K562 (cell line): ENCODE data around the gene PLOD1. TPM values are rescaled to one million over a fixed set of nuclear protein-coding genes. Genes with fewer than 3 reads are reported as not detected.
A peak's percentile ranks its signal among the peaks of the same experiment; 100 is the strongest.

ENCODE experiments used
- HNRNPLL ChIP-seq: fragments of 200-400 bp; formaldehyde crosslinking; IDR thresholded peaks from 2 replicates; pipeline ENCODE4 v1.6.1; 2017; ENCODE audit warnings: low read length, low read depth, mild to moderate bottlenecking; ENCODE audit not compliant: poor library complexity, severe bottlenecking
- KDM2B ChIP-seq: fragments of 250-450 bp; sonication (Bioruptor Pico); IDR thresholded peaks from 2 replicates; pipeline ENCODE4 v1.8.0; 2021; ENCODE audit warnings: mild to moderate bottlenecking, moderate library complexity
- L3MBTL2 ChIP-seq: fragments of 450-650 bp; IDR thresholded peaks from 2 replicates; pipeline ENCODE4 v1.6.1; 2016; ENCODE audit warnings: mild to moderate bottlenecking, moderate library complexity
- LARP7 ChIP-seq: fragments of 450-650 bp; IDR thresholded peaks from 2 replicates; pipeline ENCODE4 v1.6.1; 2016
- LCOR ChIP-seq: sonication (generic); formaldehyde crosslinking; IDR thresholded peaks from 2 replicates; pipeline ENCODE4 v1.8.0; 2022; ENCODE audit warnings: mild to moderate bottlenecking, missing genetic modification reagents
- NCOA2 ChIP-seq, 2 experiments: fragments of 450-650 bp; IDR thresholded peaks; 2 replicates each; pipeline ENCODE4 v1.6.1; 2018; ENCODE audit warnings: mild to moderate bottlenecking in 2 of 2, moderate library complexity in 1 of 2; ENCODE audit not compliant: partially characterized antibody in 2 of 2
- POLR2AphosphoS2 ChIP-seq: IDR thresholded peaks from 2 replicates; pipeline ENCODE4 v1.6.1; 2012; ENCODE audit warnings: low read length, improper control_type of control experiment
- POLR2B ChIP-seq: fragments of 450-650 bp; IDR thresholded peaks from 2 replicates; pipeline ENCODE4 v1.6.1; 2018; ENCODE audit warnings: low read depth; ENCODE audit not compliant: partially characterized antibody
- RCOR1 ChIP-seq, 2 experiments: IDR thresholded peaks; 2 replicates each; pipeline ENCODE4 v1.6.1; 2012; ENCODE audit warnings: low read depth in 2 of 2, low read length in 2 of 2, borderline replicate concordance in 1 of 2, improper control_type of control experiment in 1 of 2
- SMARCA4 ChIP-seq: fragments of 450-650 bp; IDR thresholded peaks from 2 replicates; pipeline ENCODE4 v1.6.1; 2016
- SMARCA5 ChIP-seq: fragments of 450-650 bp; IDR thresholded peaks from 2 replicates; pipeline ENCODE4 v1.6.1; 2016
- SMARCB1 ChIP-seq: IDR thresholded peaks from 2 replicates; pipeline ENCODE4 v1.6.1; 2011; ENCODE audit warnings: improper control_type of control experiment, low read depth; ENCODE audit not compliant: insufficient read length
- SREBF1 ChIP-seq: fragments of 150-350 bp; IDR thresholded peaks from 2 replicates; pipeline ENCODE4 v1.6.1; 2014; ENCODE audit warnings: antibody characterized with exemption, low read depth, low read length, borderline replicate concordance
- SREBF2 ChIP-seq: sonication (generic); formaldehyde crosslinking; IDR thresholded peaks from 2 replicates; pipeline ENCODE4 v1.4.0; 2020; ENCODE audit warnings: mild to moderate bottlenecking, missing genetic modification reagents
- ZKSCAN1 ChIP-seq: fragments of 150-350 bp; IDR thresholded peaks from 2 replicates; pipeline ENCODE4 v1.6.1; 2016; ENCODE audit warnings: low read depth, low read length
- ZNF263 ChIP-seq: sonication (generic); formaldehyde crosslinking; IDR thresholded peaks from 2 replicates; pipeline ENCODE4 v1.8.0; 2022; ENCODE audit warnings: mild to moderate bottlenecking, missing genetic modification reagents, borderline replicate concordance
- polyA plus RNA-seq, 8 experiments: library from polyadenylated mRNA; depleted of rRNA in 4 of 8; stranded (reverse) in 5 of 8; unstranded in 3 of 8; fragments of >200 nt; fragmentation: Nextera tagmentation in 2 of 8; fragmentation: Illumina TruSeq in 1 of 8; extraction: Ambion mirVana in 2 of 8; extraction: Trizol in 1 of 8; gene quantifications; 2 replicates each; pipeline versions ENCODE4 v1.2.1 to v1.2.3, GENCODE V29; 2011 to 2014; ENCODE audit warnings: inconsistent platforms in 1 of 8, missing spikeins in 1 of 8
- total RNA-seq, 7 experiments: library from RNA; depleted of rRNA in 6 of 7; stranded (reverse); fragments of >200 nt in 6 of 7; fragmentation: Illumina TruSeq in 2 of 7; extraction: Trizol in 2 of 7; gene quantifications; 2 replicates each; pipeline versions ENCODE4 v1.2.1 to v1.2.3, GENCODE V29; 2011 to 2021; ENCODE audit warnings: low replicate concordance in 1 of 7
- TF ChIP-seq, protein P1 (sequence below): fragments of 450-650 bp; conservative IDR thresholded peaks from 2 replicates; pipeline ENCODE4 v1.6.1; 2016; ENCODE audit warnings: missing genetic modification characterization, low read depth, mild to moderate bottlenecking, missing compliant biosample characterization, moderate library complexity
- TF ChIP-seq, protein P2 (sequence below), 2 experiments: fragments of 200-800 bp in 1 of 2; sonication (Bioruptor generic) in 1 of 2; sonication (generic) in 1 of 2; formaldehyde crosslinking in 1 of 2; IDR thresholded peaks in 1 of 2; conservative IDR thresholded peaks in 1 of 2; 2 replicates each; pipeline versions ENCODE4 v1.5.0 to v1.6.1; 2016 to 2020; ENCODE audit warnings: missing compliant biosample characterization in 1 of 2, missing genetic modification characterization in 1 of 2, missing genetic modification reagents in 1 of 2
- TF ChIP-seq, protein P3 (sequence below), 2 experiments: fragments of 450-650 bp; formaldehyde crosslinking in 1 of 2; IDR thresholded peaks; 2 replicates each; pipeline versions ENCODE4 v1.4.0 to v1.6.1; 2014 to 2020; ENCODE audit warnings: mild to moderate bottlenecking in 2 of 2, borderline replicate concordance in 1 of 2, low read depth in 1 of 2

Gene PLOD1
- total and polyA plus RNA-seq, 9 of the 15 experiments (the other 6 are each of a cell fraction or from before 2014, with no cell fraction given), result 16.6 to 90.8 (median 52.7) TPM

DNA sequence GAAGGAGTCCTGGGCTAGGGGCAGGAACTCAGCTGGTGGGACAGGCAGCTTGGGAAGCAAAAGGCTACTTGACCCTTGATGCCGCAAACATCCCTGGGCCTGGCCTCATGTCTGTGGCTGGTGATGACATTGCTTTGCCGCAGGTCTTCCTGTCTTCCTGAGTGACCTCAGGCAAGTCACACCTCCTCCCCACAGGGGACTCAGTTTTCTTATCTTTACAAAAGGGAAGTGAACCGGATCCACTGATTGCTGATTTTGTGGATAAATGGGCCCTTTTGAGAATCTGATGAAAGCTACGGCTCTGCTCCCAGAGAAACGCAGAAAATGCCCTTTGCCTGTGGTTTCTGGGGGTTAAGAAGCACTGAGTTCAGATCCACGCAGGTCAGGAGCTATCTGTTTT, 20.7 kb downstream of the PLOD1 start (continued):
- TF ChIP-seq HNRNPLL, result no peak
- TF ChIP-seq RCOR1 (IDR thresholded peaks at IDR 0.05; ENCODE audit: borderline replicate concordance in 1 of 2, low read depth in 2 of 2, low read length in 2 of 2), result peak in 1 of 2 experiments; percentile 97; a peak in 2 of 4 replicates
- no peak for TF ChIP-seq POLR2B
- TF ChIP-seq LARP7, result no peak
- TF ChIP-seq SREBF1, result no peak
- TF ChIP-seq POLR2AphosphoS2, result no peak
- TF ChIP-seq ZNF263 (CRISPR knock-in tag), result no peak
- TF ChIP-seq, protein P1, sequence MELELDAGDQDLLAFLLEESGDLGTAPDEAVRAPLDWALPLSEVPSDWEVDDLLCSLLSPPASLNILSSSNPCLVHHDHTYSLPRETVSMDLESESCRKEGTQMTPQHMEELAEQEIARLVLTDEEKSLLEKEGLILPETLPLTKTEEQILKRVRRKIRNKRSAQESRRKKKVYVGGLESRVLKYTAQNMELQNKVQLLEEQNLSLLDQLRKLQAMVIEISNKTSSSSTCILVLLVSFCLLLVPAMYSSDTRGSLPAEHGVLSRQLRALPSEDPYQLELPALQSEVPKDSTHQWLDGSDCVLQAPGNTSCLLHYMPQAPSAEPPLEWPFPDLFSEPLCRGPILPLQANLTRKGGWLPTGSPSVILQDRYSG (tag), result no peak
- no peak for TF ChIP-seq SREBF2 (CRISPR knock-in tag)
- no peak for TF ChIP-seq NCOA2 (IDR thresholded peaks at IDR 0.05; ENCODE audit: partially characterized antibody in 2 of 2)
- TF ChIP-seq SMARCB1, result no peak
- TF ChIP-seq, protein P2, sequence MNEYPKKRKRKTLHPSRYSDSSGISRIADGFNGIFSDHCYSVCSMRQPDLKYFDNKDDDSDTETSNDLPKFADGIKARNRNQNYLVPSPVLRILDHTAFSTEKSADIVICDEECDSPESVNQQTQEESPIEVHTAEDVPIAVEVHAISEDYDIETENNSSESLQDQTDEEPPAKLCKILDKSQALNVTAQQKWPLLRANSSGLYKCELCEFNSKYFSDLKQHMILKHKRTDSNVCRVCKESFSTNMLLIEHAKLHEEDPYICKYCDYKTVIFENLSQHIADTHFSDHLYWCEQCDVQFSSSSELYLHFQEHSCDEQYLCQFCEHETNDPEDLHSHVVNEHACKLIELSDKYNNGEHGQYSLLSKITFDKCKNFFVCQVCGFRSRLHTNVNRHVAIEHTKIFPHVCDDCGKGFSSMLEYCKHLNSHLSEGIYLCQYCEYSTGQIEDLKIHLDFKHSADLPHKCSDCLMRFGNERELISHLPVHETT (CRISPR knock-in tag; conservative IDR thresholded peaks at IDR 0.05 in 1 of 2, IDR thresholded peaks at IDR 0.05 in 1 of 2), result no peak
- no peak for TF ChIP-seq KDM2B (CRISPR knock-in tag)
- 0 out of 2 replicates have a peak, but pooled peaks have one; percentile 9 for TF ChIP-seq SMARCA5
- peak; percentile 55; the same call in 1 of the 2 replicates for TF ChIP-seq L3MBTL2
- TF ChIP-seq SMARCA4, result peak; percentile 37; the same call in 1 of the 2 replicates
- TF ChIP-seq LCOR (CRISPR knock-in tag), result no peak
- TF ChIP-seq ZKSCAN1, result no peak
- TF ChIP-seq, protein P3, sequence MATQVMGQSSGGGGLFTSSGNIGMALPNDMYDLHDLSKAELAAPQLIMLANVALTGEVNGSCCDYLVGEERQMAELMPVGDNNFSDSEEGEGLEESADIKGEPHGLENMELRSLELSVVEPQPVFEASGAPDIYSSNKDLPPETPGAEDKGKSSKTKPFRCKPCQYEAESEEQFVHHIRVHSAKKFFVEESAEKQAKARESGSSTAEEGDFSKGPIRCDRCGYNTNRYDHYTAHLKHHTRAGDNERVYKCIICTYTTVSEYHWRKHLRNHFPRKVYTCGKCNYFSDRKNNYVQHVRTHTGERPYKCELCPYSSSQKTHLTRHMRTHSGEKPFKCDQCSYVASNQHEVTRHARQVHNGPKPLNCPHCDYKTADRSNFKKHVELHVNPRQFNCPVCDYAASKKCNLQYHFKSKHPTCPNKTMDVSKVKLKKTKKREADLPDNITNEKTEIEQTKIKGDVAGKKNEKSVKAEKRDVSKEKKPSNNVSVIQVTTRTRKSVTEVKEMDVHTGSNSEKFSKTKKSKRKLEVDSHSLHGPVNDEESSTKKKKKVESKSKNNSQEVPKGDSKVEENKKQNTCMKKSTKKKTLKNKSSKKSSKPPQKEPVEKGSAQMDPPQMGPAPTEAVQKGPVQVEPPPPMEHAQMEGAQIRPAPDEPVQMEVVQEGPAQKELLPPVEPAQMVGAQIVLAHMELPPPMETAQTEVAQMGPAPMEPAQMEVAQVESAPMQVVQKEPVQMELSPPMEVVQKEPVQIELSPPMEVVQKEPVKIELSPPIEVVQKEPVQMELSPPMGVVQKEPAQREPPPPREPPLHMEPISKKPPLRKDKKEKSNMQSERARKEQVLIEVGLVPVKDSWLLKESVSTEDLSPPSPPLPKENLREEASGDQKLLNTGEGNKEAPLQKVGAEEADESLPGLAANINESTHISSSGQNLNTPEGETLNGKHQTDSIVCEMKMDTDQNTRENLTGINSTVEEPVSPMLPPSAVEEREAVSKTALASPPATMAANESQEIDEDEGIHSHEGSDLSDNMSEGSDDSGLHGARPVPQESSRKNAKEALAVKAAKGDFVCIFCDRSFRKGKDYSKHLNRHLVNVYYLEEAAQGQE (IDR thresholded peaks at IDR 0.05; ENCODE audit: borderline replicate concordance), result no peak
- TF ChIP-seq, protein P3 (CRISPR knock-in tag; IDR thresholded peaks at IDR 0.05; ENCODE audit: low read depth), result no peak
